ENCODE measurements around the gene RNF141.

Gene RNF141

GRCh38 chr11:10480760-10481159 is 60.2 kb downstream of the RNF141 start:
- DNase-seq (ENCODE audit: low spot score), result no peak

- DNase-seq (ENCODE audit: low spot score), result no peak
These were observed 61.0 kb downstream of the RNF141 start for GRCh38 chr11:10480026-10480425.

- DNase-seq (ENCODE audit: low spot score), result no peak
These were observed 62.1 kb downstream of the RNF141 start for GRCh38 chr11:10478574-10479550.

GRCh38 chr11:10478066-10478465 is 62.9 kb downstream of the RNF141 start:
- DNase-seq (ENCODE audit: low spot score), result no peak

GRCh38 chr11:10477690-10478046 is 63.3 kb downstream of the RNF141 start:
- DNase-seq (ENCODE audit: low spot score), result no peak

- DNase-seq (ENCODE audit: low spot score), result no peak
These were observed 63.9 kb downstream of the RNF141 start for GRCh38 chr11:10476927-10477689.

- no peak for DNase-seq (ENCODE audit: low spot score)
These were observed 64.6 kb downstream of the RNF141 start for GRCh38 chr11:10476342-10476741.

GRCh38 chr11:10474551-10474950 is 66.4 kb downstream of the RNF141 start:
- DNase-seq (ENCODE audit: low spot score), result no peak

- DNase-seq (ENCODE audit: low spot score), result no peak
These were observed 67.6 kb downstream of the RNF141 start for GRCh38 chr11:10473371-10473770.

- no peak for DNase-seq (ENCODE audit: low spot score)
These were observed 78.2 kb downstream of the RNF141 start for GRCh38 chr11:10462746-10463300.

All from GM03348 (cell line).